Stimulated activated CD4-positive, alpha-beta T cell treated with anti-CD3 and anti-CD28 coated beads, Interleukin-4, amount 100 ng/mL, for 4 hours (primary cell): Measurements from ENCODE around the gene EVI5.
"Not testable (repeated sequence)": the region's sequence is repeated elsewhere in the genome, so short reads cannot be mapped to it uniquely, and the experiment has no call there.

ENCODE experiments used
- DNase-seq, 2 experiments: peaks; one replicate each; pipeline ENCODE4 v3.0.0-alpha.2; 2020

The EVI5 gene

DNA sequence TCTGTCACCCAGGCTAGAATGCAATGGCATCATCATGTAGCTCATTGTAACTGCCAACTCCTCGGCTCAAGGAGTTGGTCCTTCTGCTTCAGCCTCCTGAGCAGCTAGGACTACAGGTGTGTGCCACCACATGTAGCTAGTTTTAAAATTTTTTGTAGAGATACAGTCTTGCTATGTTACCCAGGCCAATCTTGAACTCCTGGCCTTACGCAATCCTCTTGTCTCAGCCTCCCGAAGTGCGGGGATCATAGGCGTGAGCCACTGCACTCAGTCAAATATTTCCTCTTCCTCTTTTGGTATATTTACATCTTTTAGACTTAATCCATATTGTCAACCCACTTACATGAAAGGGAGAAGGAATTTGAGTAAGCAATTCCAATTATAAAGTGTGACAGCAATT lies 121.1 kb downstream of the EVI5 start:
- no peak for DNase-seq

DNA sequence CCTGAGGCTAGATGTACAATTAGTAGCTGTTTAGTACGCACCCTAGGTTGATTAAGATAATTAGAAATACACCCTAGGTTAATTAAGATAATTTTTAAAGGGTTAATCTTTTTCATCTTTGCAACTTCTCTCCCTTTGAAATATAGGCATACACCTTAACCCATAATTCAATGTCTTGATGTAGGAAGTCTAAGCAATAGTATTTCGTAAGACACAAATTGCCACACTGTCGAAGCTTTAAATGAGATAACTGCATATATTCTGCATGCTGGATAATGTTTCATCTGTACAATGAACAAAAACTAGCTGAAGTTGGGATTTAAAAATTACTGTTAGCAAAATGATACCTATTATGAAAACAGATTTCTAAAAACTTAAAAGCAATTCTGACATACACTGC lies 122.9 kb downstream of the EVI5 start:
- no peak for DNase-seq

GRCh38 chr1:92657701-92658100 lies 127.2 kb downstream of the EVI5 start:
- DNase-seq, result no peak

DNA sequence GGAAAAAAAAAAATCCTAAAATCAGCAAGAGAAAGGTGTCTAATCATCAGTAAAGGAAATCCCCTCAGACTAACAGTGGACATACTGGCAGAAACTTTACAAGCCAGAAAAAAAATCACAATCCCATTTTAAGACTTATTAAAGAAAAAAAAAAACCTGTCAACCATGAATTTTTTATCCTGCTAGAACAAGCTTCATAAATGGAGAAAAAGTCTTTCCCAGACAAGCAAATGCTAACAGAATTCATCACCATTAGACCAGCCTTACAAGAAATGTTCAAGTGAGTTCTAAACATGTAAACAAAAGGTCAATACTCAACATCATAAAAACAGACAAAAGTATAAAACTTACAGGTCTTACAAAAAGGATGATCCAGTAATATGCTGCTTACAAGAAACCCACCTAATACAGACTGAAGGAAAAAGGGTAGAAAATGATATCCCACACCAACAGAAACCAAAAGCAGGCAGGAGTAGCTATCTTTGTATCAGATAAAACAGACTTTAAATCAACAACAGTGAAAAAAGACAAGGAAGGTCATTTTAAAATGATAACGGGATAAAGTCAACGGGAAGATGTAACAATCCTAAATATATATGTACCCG lies 129.6 kb downstream of the EVI5 start:
- DNase-seq, result no peak

DNA sequence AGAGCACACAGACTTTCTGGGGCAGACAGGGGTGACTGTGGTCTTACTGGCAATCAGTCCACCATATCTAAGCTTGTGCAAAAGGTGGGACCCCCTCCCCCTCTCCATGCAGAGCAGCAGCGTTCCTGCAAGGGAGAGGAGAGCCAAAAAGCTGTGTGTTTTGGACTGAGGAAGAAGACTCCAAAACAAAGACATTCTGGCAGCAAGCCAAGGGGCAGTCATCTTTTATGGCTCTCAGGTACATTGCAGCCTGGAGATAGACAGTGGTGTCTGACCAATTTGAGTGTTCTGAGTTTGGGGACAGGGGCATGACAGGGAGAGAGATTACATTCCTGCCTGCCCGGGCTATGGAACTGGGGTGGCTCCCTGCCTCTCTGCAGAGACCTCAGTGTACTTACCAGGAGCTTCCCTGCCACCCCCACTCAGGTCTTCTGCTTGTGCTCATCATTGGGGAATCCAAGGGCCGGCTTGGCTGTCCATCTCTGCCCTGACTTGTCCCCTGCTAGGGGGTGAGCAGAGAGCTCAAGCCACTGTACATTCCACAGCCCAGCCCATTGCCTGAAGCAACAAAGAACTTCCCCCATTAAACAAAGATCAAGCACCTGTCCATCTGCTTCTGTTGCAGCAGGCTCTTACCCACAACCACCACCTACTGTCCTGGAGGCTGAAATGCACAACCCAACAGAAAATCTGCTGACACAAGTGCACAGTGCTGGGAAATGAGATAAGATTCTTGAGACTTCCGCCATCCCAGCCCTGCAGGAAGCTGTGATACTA lies 131.1 kb downstream of the EVI5 start:
- no peak for DNase-seq

DNA sequence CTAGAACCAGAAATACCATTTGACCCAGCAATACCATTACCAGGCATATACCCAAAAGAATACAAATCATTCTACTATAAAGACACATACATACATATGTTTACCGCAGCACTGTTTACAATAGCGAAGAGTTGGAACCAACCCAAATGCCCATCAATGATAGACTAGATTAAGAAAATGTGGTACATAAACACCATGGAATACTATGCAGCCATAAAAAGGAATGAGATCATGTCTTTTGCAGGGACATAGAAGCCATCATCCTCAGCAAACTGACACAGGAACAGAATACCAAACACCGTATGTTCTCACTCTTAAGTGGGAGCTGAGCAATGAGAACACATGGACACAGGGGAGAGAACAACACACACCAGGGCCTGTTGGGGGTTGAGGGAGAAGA lies 144.2 kb downstream of the EVI5 start:
- DNase-seq, result not testable (repeated sequence)

DNA sequence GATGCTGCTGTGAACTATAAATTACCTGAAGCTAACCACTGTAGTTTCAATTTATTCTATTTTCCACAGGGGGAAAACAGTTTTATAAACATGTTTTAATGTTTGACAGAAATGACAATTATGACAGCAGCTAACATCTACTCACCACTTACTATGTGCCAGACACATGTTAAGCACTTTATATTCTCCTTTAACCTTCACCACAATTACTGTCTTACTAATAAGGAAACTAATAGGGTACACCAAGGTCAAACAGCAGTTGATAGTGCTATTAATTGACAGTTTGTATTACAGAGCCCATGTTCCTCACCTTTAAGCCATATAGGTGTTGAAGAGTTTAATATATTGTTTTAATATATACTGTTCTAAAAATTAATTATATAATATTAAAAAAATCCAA lies 146.4 kb downstream of the EVI5 start:
- no peak for DNase-seq

GRCh38 chr1:92635203-92635602 lies 149.7 kb downstream of the EVI5 start:
- DNase-seq, result not testable (repeated sequence)

- no peak for DNase-seq
These were observed 161.6 kb downstream of the EVI5 start for GRCh38 chr1:92623187-92623778.

DNA sequence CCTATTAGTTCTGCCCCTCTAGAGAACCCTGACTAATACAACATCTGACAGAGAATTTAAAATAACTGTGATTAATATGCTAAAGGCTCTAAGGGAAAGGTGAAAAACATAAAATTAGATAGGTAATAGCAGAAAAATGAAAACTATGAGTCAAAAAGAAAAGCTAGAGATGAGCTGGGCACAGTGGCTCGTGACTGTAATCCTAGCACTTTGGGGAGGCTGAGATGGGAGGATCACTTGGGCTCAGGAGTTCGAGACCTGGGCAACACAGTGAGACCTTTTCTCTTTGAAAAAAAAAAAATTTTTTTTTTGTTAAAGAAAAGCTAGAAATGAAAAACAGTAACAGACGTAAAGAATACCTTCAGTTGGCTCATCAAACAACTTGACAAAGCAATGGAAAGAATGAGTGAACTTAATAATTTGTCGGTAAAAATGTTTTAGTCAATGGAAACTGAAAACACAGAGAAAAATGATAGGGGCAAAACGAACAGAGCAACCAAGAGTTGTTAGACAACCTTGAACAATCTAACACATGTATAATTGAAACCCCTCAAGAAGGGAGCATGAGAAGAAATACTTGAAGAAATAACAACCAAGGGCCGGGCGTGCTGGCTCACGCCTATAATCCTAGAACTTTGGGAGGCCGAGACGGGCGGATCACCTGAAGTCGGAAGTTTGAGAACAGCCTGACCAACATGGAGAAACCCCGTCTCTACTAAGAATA lies 165.3 kb downstream of the EVI5 start:
- peak in 1 of 2 experiments; percentile 10 for DNase-seq

GRCh38 chr1:92601044-92601443 lies 183.9 kb downstream of the EVI5 start:
- no peak for DNase-seq

DNA sequence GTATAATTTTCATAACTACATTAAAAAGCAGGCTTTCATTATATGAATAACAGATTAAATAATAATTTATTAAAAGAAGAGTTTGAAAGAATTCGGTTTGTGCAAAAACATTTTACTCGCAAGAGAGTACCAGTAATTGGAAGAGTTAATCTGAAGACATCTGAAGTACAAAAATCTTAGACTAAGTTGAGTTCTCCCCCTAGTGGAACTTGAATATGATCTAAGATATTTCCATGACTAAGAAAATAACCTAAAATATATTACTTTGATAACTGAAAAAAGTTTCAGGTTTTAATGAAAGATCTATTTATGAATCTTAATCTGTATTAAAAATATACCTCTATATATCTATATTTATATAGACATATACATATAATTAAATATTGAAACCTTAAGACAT lies 185.7 kb downstream of the EVI5 start:
- no peak for DNase-seq

DNA sequence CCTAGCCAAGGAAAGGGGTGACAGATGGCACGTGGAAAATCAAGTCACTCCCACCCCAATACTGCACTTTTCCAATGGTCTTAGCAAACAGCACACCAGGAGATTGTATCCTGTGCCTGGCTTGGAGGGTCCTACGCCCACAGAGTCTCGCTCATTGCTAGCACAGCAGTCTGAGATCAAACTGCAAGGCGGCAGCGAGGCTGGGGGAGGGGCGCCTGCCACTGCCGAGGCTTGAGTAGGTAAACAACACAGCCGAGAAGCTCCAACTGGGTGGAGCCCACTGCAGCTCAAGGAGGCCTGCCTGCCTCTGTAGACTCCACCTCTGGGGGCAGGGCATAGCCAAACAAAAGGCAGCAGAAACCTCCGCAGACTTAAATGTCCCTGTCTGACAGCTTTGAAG lies 195.5 kb downstream of the EVI5 start:
- DNase-seq, result not testable (repeated sequence)

- DNase-seq, result no peak
These were observed 197.5 kb downstream of the EVI5 start for GRCh38 chr1:92587445-92587844.

GRCh38 chr1:92585831-92586230 lies 199.1 kb downstream of the EVI5 start:
- DNase-seq, result no peak

- DNase-seq, result not testable (repeated sequence)
These were observed 200.1 kb downstream of the EVI5 start for GRCh38 chr1:92584810-92585209.

GRCh38 chr1:92583821-92584760 lies 200.8 kb downstream of the EVI5 start:
- no peak for DNase-seq

GRCh38 chr1:92577261-92577895 lies 207.5 kb downstream of the EVI5 start:
- peak in 1 of 2 experiments; percentile 17 for DNase-seq

DNA sequence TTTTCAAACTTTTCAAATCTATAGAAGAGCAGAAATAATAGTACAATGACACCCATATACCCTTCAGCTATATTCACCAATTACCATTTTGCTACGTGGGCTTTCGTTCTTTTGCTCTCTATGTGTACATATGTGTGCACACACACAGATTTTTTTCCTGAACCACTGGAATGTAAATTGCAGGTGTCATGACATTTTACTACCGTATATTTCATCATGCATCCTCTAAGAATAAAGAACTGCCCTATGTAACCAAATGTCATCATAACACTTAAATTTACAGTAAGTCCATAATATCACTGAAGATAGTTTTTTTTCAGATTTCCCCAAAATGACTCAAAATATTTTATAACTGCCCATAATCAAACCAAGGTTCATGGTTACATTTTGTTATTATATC lies 209.8 kb downstream of the EVI5 start:
- DNase-seq, result no peak

DNA sequence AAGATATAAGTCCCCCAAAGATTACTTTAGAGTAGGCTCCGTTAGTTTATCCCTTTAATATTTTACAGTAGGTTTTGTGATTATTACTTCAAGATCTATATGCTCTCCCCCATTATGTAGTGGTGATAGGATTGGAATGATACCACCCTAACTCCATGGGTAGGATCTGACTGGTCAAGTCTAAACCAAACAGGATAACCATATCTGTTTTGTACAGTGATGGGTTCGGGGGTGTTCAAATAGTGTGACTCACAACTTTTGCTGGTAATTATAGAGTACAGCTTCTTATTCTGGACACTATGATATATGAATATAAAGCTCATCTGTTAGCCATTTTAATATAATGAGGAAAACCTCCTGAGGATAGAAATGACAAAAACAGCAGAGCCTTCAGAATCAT lies 212.4 kb downstream of the EVI5 start:
- DNase-seq, result no peak

- no peak for DNase-seq
These were observed 213.3 kb downstream of the EVI5 start for GRCh38 chr1:92571578-92571977.
